Measurements from ENCODE around the gene CD53. TPM values are rescaled to one million over a fixed set of nuclear protein-coding genes. Genes with fewer than 3 reads are reported as not detected.
"Not testable (repeated sequence)": the region's sequence is repeated elsewhere in the genome, so short reads cannot be mapped to it uniquely, and the experiment has no call there.

CD53 gene
- total and polyA plus RNA-seq, 5 experiments from 2014 or later: 295 to 909 (median 619) TPM

DNA sequence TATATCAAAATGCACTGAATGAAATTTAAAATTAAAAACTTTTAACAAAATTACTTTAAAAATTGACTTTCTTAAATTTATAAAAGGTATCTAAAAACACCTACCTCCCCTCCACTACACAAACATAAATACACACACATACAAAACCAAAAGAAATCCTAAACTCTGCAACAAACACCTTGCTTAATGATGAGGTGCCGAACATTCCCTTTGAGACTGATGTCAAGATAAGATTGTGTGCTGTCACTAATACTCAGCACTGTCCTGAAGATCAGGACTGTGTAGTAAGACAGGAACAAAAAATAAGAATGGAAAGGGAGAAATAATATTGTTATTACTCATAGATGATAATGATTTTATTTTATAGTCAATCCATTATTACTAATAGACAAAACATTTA, 45.1 kb downstream of the CD53 start:
- Mint-ChIP-seq H3K9me3 (peaks cover 0 to 28% (median 13%) of the 10 kb centered on the region in 9 donors), H3K27me3 (peaks cover 0 to 5% (median 2%) of the 10 kb centered on the region in 5 donors), H3K4me3 (no peak overlapping the region), H3K4me1 (peaks cover 4 to 15% (median 7%) of the 10 kb centered on the region in 4 donors), H3K27ac (no peak overlapping the region), H3K36me3 (peaks cover 0 to 16% (median 7%) of the 10 kb centered on the region in 3 donors)
- POLR2A ChIA-PET: no interaction called here
- ATAC-seq (no peak), DNase-seq (no peak)

DNA sequence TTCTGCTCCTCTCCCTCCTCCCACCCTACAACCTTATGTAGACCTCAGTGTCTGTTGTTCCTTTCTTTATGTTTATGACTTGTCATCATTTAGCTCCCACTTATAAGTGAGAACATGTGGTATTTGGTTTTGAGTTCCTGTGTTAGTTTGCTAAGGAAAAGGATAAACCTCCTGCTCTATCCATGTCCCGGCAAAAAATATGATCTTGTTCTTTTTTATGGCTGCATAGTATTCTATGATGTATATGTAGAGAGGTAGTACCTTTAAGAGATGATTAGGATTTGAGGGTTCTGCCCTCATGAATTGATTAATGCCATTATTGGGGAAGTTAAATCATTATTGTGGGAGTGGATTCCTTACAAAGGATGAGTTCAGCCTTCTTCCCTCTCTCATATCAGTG, 49.0 kb downstream of the CD53 start:
- POLR2A ChIA-PET: no interaction called here
- DNase-seq: no peak
- peaks cover 0 to 31% (median 4%) of the 10 kb centered on the region in 9 donors for H3K9me3 Mint-ChIP-seq
- H3K27ac Mint-ChIP-seq: no peak overlapping the region
- peaks cover 0 to 3% (median 2%) of the 10 kb centered on the region in 5 donors for H3K27me3 Mint-ChIP-seq
- no peak overlapping the region for H3K4me3 Mint-ChIP-seq
- H3K36me3 Mint-ChIP-seq: peaks cover 2 to 19% (median 10%) of the 10 kb centered on the region in 3 donors
- ATAC-seq: no peak
- peaks cover 3 to 4% (median 4%) of the 10 kb centered on the region in 4 donors for H3K4me1 Mint-ChIP-seq

DNA sequence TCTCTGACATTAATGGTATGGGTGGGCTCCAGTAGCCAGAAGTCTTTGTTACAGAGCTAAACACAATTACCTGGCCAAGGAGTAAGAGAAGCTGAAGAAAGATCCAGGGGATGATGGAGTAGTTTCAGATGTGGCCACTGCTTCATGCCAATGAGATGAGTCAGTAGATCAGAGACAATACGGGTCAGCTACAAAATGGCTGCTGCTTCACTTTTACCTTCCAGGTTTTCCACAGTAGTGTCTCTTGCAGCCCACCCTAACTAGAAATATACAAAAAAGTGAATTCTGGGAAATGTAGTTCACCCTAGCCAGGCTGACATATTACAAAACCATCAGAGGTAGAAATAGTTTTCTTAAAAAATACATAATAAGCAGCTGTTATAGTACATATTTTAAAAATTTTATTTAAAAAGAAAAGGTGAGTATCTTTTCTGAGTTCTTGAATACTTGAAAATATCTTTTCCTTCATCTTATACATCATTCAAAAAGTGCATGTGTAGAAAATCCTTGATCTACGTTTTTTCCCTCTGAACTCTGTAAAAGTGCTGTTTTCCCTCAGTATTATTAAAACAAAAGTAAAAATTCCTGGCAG, 54.6 kb downstream of the CD53 start:
- DNase-seq (no peak), ATAC-seq (no peak)
- Mint-ChIP-seq H3K9me3 (peaks cover 0 to 39% (median 7%) of the 10 kb centered on the region in 9 donors), H3K27me3 (no peaks in the 10 kb centered on the region), H3K4me3 (no peak overlapping the region), H3K36me3 (peaks cover 2 to 29% (median 8%) of the 10 kb centered on the region in 3 donors), H3K27ac (no peak overlapping the region), H3K4me1 (peaks cover 0 to 2% (median under 1%) of the 10 kb centered on the region in 4 donors)
- POLR2A ChIA-PET: no interaction called here

DNA sequence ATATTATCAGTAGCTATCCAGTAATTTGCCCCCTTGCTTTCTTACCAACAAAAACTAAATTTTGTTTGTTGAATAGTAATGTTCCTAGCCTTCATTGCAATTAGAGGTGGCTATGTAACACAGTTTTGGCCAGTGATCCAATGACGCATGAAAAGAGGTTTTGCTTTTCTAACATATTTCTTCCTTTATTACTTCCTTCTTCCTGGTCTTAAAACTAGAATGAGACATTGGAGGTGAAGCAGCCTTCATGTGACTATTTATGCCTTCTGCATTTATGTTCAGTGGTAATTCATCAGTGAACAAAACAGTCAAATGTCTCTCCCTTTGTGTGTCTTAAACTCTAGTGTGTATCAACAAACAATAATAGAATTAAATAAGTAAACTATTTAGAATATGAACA, 55.2 kb downstream of the CD53 start:
- H3K9me3 Mint-ChIP-seq: peaks cover 0 to 37% (median 8%) of the 10 kb centered on the region in 9 donors
- no peaks in the 10 kb centered on the region for H3K27me3 Mint-ChIP-seq
- POLR2A ChIA-PET: no interaction called here
- DNase-seq (no peak), ATAC-seq (no peak)
- peaks cover 0 to 1% (median 0%) of the 10 kb centered on the region in 4 donors for H3K4me1 Mint-ChIP-seq
- no peak overlapping the region for H3K27ac Mint-ChIP-seq
- H3K36me3 Mint-ChIP-seq: peaks cover 2 to 30% (median 3%) of the 10 kb centered on the region in 3 donors
- H3K4me3 Mint-ChIP-seq: no peak overlapping the region

DNA sequence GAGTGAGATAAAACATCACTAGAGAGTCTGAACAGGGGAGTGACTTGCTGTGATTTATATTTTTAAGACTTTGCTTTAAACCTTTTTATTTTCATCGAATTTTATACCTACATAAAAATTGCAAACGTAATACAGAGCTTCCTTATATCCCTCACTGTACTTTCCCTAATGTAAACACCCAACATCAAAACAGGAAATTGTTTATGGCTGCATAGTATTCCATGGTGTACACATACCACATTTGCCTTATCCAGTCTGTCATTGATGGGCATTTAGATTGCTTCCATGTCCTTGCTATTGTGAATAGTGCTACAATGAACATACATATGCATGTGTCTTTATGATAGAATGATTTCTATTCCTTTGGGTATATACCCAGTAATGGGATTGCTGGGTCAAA, 56.0 kb downstream of the CD53 start:
- Mint-ChIP-seq H3K27ac (no peak overlapping the region), H3K9me3 (peaks cover 0 to 33% (median 8%) of the 10 kb centered on the region in 9 donors), H3K36me3 (peaks cover 0 to 28% (median 3%) of the 10 kb centered on the region in 3 donors), H3K4me3 (no peak overlapping the region), H3K4me1 (peaks cover 0 to 1% (median 0%) of the 10 kb centered on the region in 4 donors), H3K27me3 (no peaks in the 10 kb centered on the region)
- ATAC-seq (no peak), DNase-seq (no peak)
- POLR2A ChIA-PET: no interaction called here

DNA sequence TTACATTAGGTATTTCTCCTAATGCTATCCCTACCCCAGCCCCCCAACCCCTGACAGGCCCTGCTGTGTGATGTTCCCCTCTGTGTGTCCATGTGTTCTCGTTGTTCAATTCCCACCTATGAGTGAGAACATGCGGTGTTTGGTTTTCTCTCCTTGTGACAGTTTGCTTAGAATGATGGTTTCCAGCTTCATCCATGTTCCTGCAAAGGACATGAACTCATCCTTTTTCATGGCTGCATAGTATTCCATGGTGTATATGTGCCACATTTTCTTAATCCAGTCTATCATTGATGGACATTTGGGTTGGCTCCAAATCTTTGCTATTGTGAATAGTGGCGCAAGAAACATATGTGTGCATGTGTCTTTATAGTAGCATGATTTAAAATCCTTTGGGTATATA, 58.1 kb downstream of the CD53 start:
- ATAC-seq, POLR2A ChIA-PET, H3K4me1 Mint-ChIP-seq, H3K4me3 Mint-ChIP-seq, DNase-seq, H3K27me3 Mint-ChIP-seq, H3K27ac Mint-ChIP-seq: not testable (repeated sequence)
- H3K36me3 Mint-ChIP-seq: peaks cover 4 to 39% (median 14%) of the 10 kb centered on the region in 3 donors
- peaks cover 6 to 41% (median 24%) of the 10 kb centered on the region in 9 donors for H3K9me3 Mint-ChIP-seq

DNA sequence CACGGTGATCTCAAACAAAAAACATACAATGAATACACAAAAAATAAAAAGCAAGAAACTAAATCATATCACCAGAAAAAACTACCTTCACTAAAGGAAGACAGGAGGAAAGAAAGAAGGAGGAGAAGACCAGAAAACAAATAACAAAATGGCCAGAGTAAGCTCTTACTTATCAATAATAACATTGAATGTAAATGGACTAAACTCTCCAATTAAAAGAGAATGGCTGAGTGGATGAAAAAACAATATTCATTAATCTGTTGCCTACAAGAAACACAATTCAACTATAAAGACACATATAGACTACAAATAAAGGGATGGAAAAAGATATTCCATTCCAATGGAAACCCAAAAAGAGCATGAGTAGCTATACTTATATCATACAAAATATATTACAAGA, 63.6 kb downstream of the CD53 start:
- H3K36me3 Mint-ChIP-seq: peaks cover 10 to 40% (median 38%) of the 10 kb centered on the region in 3 donors
- H3K27me3 Mint-ChIP-seq: peaks cover 0 to 1% (median 0%) of the 10 kb centered on the region in 5 donors
- H3K27ac Mint-ChIP-seq: no peak overlapping the region
- POLR2A ChIA-PET: no interaction called here
- DNase-seq (no peak), ATAC-seq (no peak)
- H3K9me3 Mint-ChIP-seq: peaks cover 18 to 62% (median 42%) of the 10 kb centered on the region in 9 donors
- H3K4me3 Mint-ChIP-seq: no peak overlapping the region
- peaks cover 0 to 1% (median 0%) of the 10 kb centered on the region in 4 donors for H3K4me1 Mint-ChIP-seq

DNA sequence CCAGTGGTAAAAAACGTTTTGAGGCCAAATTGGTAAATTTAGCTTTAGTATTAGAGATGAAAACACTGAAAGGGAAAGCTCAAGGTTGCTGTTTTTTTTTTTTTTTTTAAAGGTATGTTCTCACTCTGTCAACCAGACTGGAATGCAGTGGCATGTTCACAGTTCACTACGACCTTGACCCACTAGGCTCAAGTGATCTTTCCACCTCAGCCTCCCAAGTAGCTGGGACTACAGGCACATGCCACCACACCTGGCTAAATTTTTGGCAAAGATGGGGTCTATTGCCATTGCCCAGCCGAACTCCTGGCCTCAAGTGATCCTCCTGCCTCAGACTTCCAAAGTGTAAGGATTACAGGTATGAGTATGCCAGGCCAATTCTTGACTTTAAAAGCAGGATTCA, 71.9 kb downstream of the CD53 start:
- Mint-ChIP-seq H3K4me3 (no peak overlapping the region), H3K9me3 (peaks cover 3 to 35% (median 11%) of the 10 kb centered on the region in 9 donors), H3K36me3 (peaks cover 20 to 41% (median 24%) of the 10 kb centered on the region in 3 donors), H3K4me1 (no peaks in the 10 kb centered on the region), H3K27me3 (no peaks in the 10 kb centered on the region), H3K27ac (no peak overlapping the region)
- DNase-seq (no peak), ATAC-seq (no peak)
- POLR2A ChIA-PET: interaction anchor here (0.6 kb wide), 1 partner anchor 187 kb away, joined by 3 read pairs; no protein-coding TSS in a partner anchor

DNA sequence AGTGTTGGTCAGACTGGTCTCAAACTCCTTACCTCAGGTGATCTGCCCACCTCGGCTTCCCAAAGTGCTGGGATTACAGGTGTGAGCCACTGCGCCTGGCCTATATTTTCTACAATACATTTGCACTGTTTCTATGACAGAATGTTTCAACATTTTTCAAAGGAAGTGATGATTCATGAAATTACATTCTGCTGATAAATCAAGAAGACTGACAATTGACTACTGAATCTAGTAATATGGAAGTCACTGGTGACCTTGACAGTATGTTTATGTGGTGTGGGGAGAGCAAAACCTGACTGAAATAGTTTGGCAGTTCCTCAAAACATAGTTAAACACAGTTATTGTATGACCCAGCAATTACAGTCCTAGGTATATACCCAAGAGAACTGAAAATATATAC, 72.7 kb downstream of the CD53 start:
- no peak for ATAC-seq
- H3K27ac Mint-ChIP-seq: peak overlapping the region in 1 of 10 donors; percentile 11
- peaks cover 28 to 46% (median 32%) of the 10 kb centered on the region in 3 donors for H3K36me3 Mint-ChIP-seq
- H3K4me3 Mint-ChIP-seq: no peak overlapping the region
- H3K9me3 Mint-ChIP-seq: peaks cover 3 to 38% (median 15%) of the 10 kb centered on the region in 9 donors
- H3K4me1 Mint-ChIP-seq: no peaks in the 10 kb centered on the region
- POLR2A ChIA-PET: no interaction called here
- H3K27me3 Mint-ChIP-seq: no peaks in the 10 kb centered on the region
- DNase-seq: no peak

DNA sequence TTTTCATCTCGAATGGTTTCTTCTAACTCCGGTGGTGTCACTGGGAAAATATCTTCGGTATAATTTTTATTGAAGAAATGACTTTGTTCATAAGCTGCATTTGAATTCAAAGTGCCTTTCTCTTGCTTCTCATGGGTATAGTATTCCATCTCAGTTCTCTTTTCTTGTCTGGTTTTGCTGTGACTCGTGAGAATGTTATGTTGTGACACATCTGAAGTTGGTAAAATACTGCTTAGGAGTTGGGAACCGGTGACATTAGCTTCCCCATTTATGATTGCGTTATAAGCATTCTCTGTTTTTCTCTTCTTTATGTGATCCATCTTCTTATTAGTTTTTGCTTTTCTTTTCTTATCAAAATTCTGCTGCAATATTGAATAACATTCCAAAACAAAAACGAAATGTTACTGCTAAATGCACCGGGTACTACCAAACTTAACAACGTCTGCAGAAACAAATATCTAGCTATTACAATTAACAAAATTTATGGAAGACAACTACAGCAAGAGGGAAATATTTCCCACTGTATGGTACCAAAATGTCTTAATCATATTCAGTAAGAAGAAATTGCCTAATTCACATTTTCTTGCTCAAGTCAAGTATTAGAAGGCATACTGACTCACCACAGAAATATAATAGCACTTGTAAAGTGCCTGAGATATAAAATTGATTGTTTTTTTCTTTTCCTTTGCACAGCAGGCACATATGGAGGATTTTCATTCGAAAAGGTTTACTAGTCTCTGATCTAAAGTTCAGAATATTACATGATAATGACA, 75.3 kb downstream of the CD53 start:
- H3K9me3 Mint-ChIP-seq: peaks cover 12 to 62% (median 25%) of the 10 kb centered on the region in 9 donors
- no peak overlapping the region for H3K27ac Mint-ChIP-seq
- H3K36me3 Mint-ChIP-seq: peaks cover 48 to 67% (median 54%) of the 10 kb centered on the region in 3 donors
- H3K4me1 Mint-ChIP-seq: peaks cover 0 to 2% (median 0%) of the 10 kb centered on the region in 4 donors
- no peaks in the 10 kb centered on the region for H3K27me3 Mint-ChIP-seq
- ATAC-seq: no peak
- no peak overlapping the region for H3K4me3 Mint-ChIP-seq
- POLR2A ChIA-PET: interaction anchor here (0.6 to 1.0 kb wide), 2 partner anchors 11 to 16 kb away, joined by 3 to 5 read pairs; no protein-coding TSS in a partner anchor
- DNase-seq: no peak

Other genes starting within 250 kb of the CD53 start
- 10 to 100 TPM; 74.7 to 78.7 TPM for gene KCNA3, start 198.2 kb upstream of the CD53 start, total RNA-seq
- gene KCNA3, start 198.2 kb upstream of the CD53 start, polyA plus RNA-seq: 10 to 100 TPM; 55.6 to 67.9 (median 66.4) TPM
- gene LRIF1, start 90.8 kb downstream of the CD53 start, total RNA-seq: 10 to 100 TPM; 23.3 to 25.9 TPM
- 10 to 100 TPM; 22.2 to 26.4 (median 26.3) TPM for gene LRIF1, start 90.8 kb downstream of the CD53 start, polyA plus RNA-seq

All from naive thymus-derived CD8-positive, alpha-beta T cell (primary cell).